ENCODE data around the gene MYO19.
"Not testable (repeated sequence)": the region's sequence is repeated elsewhere in the genome, so short reads cannot be mapped to it uniquely, and the experiment has no call there.

The MYO19 gene

GRCh38 chr17:36532435-36532975, 2.2 kb downstream of the MYO19 start:
- no peak for DNase-seq

DNA sequence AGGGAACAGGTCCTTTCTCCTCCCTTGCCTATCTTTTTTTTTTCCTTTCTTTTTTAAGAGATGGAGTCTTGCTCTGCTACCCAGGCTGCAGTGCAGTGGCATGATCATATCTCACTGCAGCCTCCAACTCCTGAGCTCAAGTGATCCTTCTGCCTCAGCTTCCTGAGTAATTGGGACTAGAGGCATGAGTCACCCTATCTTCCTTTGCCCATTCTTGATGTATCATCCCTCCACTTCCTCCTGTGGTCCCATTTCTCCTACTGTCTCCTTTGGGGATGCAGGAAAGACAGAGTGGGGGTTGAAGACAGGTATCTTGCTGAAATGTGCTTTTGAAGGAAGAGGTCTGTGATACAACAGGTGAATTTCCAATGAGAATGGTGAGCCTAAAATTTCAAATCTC, 5.5 kb downstream of the MYO19 start:
- no peak for DNase-seq

GRCh38 chr17:36527621-36528250, 6.9 kb downstream of the MYO19 start:
- no peak for DNase-seq

DNA sequence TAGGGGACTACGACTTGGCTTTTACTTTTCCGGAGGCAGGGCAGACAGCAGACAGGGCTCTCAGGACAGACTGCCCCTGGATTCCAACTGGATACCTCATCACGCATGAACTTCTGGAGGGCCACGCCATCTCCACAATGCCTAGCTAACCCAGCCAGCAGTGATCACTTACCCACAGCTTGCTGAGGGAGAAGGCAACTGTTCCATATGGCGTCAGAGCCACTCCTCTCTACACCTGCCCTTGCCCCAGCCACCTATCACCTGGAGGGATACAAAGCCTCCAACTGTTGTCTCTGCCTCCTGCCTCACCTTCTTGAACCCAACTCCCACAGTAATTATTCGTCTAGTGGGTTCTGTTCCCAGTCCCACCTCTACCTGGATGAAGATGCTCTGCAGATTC, 8.8 kb downstream of the MYO19 start:
- DNase-seq: no peak

DNA sequence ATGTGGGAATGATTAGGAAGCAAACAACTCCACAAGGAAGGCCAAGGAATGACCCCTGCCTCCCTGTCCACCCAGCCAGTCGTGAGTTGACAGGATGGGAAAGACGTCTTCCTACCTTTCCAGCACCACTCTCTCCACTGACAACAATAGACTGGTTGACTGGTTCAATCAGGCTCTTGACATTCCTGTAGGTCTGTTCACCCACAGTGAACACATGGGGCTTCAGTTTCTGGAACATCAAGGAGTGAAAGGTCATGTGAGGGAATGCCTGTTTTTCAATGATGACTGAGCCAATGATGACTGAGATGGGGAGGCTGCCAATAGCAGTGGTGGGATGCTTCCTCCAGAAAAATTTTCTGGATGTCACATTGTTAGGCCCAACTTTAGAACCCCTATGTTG, 9.6 kb downstream of the MYO19 start:
- DNase-seq: no peak

GRCh38 chr17:36524428-36524876, 10.2 kb downstream of the MYO19 start:
- DNase-seq: peak; percentile 50

- DNase-seq: no peak
Measured at GRCh38 chr17:36523113-36523512, 11.6 kb downstream of the MYO19 start.

DNA sequence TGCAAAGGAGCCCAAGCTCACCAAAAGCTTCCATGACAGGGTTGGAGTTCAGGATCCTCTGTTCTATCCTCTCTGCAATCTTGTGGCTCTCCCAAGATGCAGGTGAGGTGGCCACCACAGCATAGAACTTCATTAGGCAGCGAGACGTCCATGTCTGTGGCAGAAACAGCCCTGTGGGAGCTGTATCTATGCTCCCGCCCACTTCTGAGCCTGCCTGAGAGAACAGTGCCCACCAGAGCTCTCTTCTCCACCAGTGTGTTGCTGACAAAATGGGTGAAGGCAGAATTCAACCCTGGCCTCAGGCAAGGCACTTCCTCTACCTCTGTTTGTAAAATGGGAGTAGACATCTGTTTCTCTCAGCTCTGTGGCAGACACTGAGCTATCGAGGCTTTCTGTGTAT, 18.8 kb downstream of the MYO19 start:
- DNase-seq: no peak

DNA sequence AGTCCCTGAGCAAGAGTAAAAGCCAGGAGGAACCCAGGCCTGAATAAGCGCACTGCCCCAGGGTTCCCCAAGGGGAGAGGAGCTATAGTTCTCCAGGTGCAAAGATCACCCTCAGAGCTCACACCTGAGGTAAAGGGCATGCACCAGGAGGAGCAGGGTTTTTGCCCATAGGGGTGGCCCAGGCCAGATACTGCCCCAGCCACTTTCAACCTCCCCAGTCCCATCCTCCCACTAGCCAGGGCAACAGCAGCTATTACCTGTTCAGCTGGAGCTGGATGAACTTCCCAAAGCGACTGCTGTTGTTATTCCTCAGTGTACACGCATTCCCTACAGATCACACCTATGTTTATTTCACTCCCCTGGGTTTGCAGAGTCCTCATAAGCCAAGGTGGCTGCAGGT, 19.8 kb downstream of the MYO19 start:
- DNase-seq: no peak

- DNase-seq: no peak
Measured at GRCh38 chr17:36512641-36513040, 22.0 kb downstream of the MYO19 start.

DNA sequence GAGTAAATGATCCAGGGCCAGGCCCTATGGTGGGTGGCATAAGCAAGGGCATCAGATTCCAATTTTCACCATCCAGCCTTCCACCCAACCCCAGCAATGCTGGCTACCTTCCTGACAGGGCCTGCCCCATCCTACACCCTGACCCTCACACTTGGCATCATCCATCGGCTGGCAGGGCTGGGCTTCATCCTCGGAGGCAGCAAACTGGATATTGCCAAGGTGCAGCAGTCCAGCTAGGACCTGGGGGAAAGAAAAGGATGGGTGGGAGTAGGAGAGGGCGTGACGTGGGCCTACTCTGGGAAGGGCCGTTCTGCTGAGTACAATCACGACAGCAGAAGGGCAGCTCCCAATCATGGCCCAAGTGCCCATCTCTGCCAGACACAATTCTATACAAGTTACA, 23.5 kb downstream of the MYO19 start:
- no peak for DNase-seq

DNA sequence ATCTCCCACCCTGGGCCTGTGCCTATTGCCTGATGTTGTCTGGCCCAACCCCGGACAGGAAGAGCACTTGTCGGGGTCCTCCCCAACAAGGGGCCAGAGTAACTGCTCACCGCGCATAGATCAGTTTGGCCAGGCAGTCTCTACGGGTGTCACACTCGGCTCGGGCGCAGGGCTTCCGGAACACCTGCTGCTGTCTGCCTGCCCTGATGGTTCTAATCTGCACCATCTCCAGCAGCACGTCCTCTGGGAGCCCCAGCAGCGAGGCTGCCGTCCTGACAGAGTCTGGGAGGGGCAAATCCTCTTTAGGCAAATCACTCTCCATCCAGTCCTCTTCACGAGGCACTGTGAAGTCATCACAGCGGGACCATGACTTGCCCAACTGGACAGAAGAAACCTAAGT, 24.0 kb downstream of the MYO19 start:
- no peak for DNase-seq

GRCh38 chr17:36509272-36509985, 25.2 kb downstream of the MYO19 start:
- no peak for DNase-seq

DNA sequence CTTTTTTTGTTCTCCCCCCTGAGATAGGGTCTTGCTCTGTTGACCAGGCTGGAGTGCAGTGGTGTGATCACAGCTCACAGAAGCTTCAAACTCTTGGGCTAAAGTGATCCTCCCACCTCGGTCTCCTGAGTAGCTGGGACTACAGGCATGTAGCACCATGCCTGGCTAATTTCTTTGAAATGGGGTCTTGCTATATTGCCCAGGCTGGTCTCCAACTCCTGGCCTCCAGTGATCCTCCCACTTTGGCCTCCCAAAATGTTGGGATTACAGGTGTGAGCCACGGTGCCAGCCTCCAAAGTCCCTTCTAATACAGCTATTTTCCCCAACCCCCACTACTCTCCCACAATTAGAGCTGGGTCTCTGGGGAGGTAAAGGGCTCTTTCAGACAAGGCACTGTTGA, 26.2 kb downstream of the MYO19 start:
- not testable (repeated sequence) for DNase-seq

DNA sequence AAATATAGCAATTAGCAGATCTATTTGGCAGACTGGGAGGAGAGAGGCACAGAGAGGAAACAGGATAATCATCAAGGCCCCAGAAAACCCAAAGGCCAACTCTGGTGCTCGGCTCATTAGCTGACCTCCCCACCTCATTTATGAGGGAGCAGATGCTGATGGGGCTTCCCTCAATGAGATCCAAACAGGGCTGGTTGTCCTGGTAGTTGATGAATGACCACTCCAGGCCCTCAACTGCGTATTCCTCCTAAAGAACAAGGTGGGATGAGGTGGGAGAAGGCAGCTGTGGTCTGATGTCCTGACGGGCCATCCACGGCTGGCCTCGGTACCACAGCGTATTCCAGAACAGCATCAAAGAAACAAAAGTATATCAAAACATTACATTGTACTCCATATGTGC, 27.4 kb downstream of the MYO19 start:
- DNase-seq: no peak

- DNase-seq: no peak
Measured at GRCh38 chr17:36506831-36507230, 27.8 kb downstream of the MYO19 start.

GRCh38 chr17:36506249-36506826, 28.3 kb downstream of the MYO19 start:
- no peak for DNase-seq

GRCh38 chr17:36505171-36505570, 29.5 kb downstream of the MYO19 start:
- DNase-seq: no peak

- DNase-seq: no peak
Measured at GRCh38 chr17:36504156-36504545, 30.5 kb downstream of the MYO19 start.

DNA sequence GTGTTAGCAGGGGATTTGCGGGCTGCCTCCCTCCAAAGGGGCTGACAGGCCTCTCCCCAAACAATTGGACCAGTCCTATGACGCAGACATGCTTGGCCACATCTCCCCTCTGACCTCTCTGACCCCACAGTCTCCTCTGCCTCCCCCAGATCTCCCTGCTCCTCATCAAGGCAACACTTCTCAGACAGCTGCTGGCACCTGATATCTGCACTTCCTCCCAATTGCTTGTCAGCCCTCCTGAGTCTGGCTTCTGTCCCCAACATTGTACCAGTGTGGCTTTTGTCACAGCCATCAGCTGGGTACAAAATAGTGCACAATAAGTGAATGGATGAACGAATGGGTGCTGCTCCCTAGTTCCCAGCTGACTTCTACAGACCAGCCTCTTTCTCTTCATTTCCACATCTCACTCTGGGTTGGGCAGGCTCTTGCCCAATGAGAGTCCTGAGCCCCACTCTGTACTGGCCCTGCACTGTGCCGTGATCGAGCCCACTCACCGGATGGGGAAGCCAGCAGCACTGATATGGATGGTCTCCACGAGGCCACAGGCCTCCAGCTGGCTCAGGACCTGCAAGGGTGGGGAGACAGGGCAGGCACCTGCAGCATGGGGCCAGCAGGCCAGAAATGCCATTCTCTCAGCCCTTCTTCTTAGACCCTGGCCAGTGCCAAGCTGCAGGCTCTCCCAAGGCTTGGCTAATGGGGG, 31.1 kb downstream of the MYO19 start:
- DNase-seq: no peak

DNA sequence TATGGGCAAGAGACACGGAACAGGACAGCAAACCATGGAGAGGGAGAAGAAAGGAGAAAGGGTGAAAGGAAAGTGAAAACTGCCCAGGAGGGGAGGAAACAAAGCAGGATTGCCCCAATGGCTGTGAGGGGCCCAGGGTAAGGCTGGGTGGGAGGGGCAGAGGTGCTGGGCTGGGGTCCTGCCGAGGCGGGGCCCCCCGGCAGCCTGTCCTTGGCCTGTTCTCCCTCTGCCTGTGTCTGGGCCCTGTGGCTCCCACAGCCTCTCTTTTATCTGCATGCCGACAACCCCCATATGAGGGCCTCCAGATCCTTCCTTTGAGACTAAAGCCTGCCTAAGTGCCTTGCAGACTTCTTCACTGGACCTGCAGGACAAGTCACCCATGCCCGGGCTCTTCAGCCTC, 32.7 kb downstream of the MYO19 start:
- DNase-seq: no peak

- DNase-seq: no peak
Measured at GRCh38 chr17:36501351-36501750, 33.3 kb downstream of the MYO19 start.

GRCh38 chr17:36500745-36501225, 33.9 kb downstream of the MYO19 start:
- no peak for DNase-seq

Data from RPMI8226 (cell line).